Osteoblast (primary cell): ENCODE results near the gene MYORG. TPM values are rescaled to one million over a fixed set of nuclear protein-coding genes. Genes with fewer than 3 reads are reported as not detected.
A peak's percentile ranks its signal among the peaks of the same experiment; 100 is the strongest.

Experiments used
- DNase-seq: peaks from one replicate; pipeline ENCODE4 v3.0.0; 2011; ENCODE audit warnings: low spot score, mixed read lengths; ENCODE audit not compliant: insufficient read length; ENCODE audit errors: missing footprints
- H2AFZ ChIP-seq: 2 replicates; pipeline ENCODE4 v1.6.0; 2011; ENCODE audit warnings: mild to moderate bottlenecking, low read length
- H3K27ac ChIP-seq: 2 replicates; pipeline ENCODE4 v1.5.1; 2011; ENCODE audit warnings: mild to moderate bottlenecking, low read depth, low read length, moderate library complexity
- H3K27me3 ChIP-seq: 2 replicates; pipeline ENCODE4 v1.6.0; 2012; ENCODE audit warnings: mild to moderate bottlenecking, control low read depth, inconsistent platforms, low read length, moderate library complexity; ENCODE audit not compliant: insufficient read depth
- H3K36me3 ChIP-seq: 2 replicates; pipeline ENCODE4 v1.5.1; 2011; ENCODE audit warnings: mild to moderate bottlenecking, low read length, control low read depth, moderate library complexity; ENCODE audit not compliant: insufficient read depth
- H3K4me1 ChIP-seq: 2 replicates; pipeline ENCODE4 v1.5.1; 2011; ENCODE audit warnings: mild to moderate bottlenecking, low read length, control low read depth, moderate library complexity; ENCODE audit not compliant: insufficient read depth
- H3K4me2 ChIP-seq: 2 replicates; pipeline ENCODE4 v1.6.0; 2011; ENCODE audit warnings: mild to moderate bottlenecking, low read length; ENCODE audit not compliant: insufficient read depth
- H3K4me3 ChIP-seq: fragments of 200-600 bp; sonication (generic); 3 replicates; pipeline ENCODE4 v1.5.1; 2012; ENCODE audit warnings: mild to moderate bottlenecking, low read length, inconsistent platforms; ENCODE audit not compliant: insufficient read depth
- H3K79me2 ChIP-seq: 2 replicates; pipeline ENCODE4 v1.6.0; 2012; ENCODE audit warnings: mild to moderate bottlenecking, low read length, control low read depth, inconsistent platforms; ENCODE audit not compliant: insufficient read depth
- H3K9me3 ChIP-seq: 2 replicates; pipeline ENCODE4 v1.5.1; 2011; ENCODE audit warnings: low read depth, low read length, control low read depth
- H4K20me1 ChIP-seq: 2 replicates; pipeline ENCODE4 v1.6.0; 2012; ENCODE audit warnings: mild to moderate bottlenecking, low read length, control low read depth; ENCODE audit not compliant: insufficient read depth
- CTCF ChIP-seq: IDR thresholded peaks from 2 replicates; pipeline ENCODE4 v1.5.1; 2011; ENCODE audit warnings: mild to moderate bottlenecking, low read depth, low read length, moderate library complexity; ENCODE audit errors: extremely low read depth
- total RNA-seq: library from RNA; depleted of rRNA; stranded (reverse); fragments of >200 nt; gene quantifications from 2 replicates; pipeline ENCODE4 v1.2.3, GENCODE V29; 2012

MYORG gene
- total RNA-seq, 1 donor, result 0.36 TPM

- Histone ChIP-seq H2AFZ (no peak overlapping the region), H4K20me1 (peaks cover 22% of the 10 kb centered on the region), H3K27ac (no peak overlapping the region), H3K79me2 (peaks cover 66% of the 10 kb centered on the region), H3K4me3 (no peak overlapping the region), H3K4me2 (no peak overlapping the region), H3K27me3 (no peaks in the 10 kb centered on the region), H3K4me1 (peaks cover 15% of the 10 kb centered on the region), H3K9me3 (no peaks in the 10 kb centered on the region), H3K36me3 (no peaks in the 10 kb centered on the region)
- TF ChIP-seq CTCF, result no peak
- DNase-seq, result no peak
Measured at GRCh38 chr9:34331196-34331595, 45.5 kb downstream of the MYORG start.

- Histone ChIP-seq H3K4me2 (peak within 1 kb of the TSS; percentile 94), H3K4me3 (peak within 1 kb of the TSS; percentile 91), H3K79me2 (peaks cover 51% of the 10 kb centered on the region), H4K20me1 (peaks cover 15% of the 10 kb centered on the region), H3K4me1 (peaks cover 21% of the 10 kb centered on the region), H3K27me3 (no peaks in the 10 kb centered on the region), H3K36me3 (no peaks in the 10 kb centered on the region), H2AFZ (peak within 1 kb of the TSS; percentile 97), H3K9me3 (no peaks in the 10 kb centered on the region), H3K27ac (peak within 1 kb of the TSS; percentile 91)
- peak; percentile 94 for DNase-seq
- no peak for TF ChIP-seq CTCF
Measured at GRCh38 chr9:34328987-34329832, 47.5 kb downstream of the MYORG start, which contains the start of the genes KIF24 and NUDT2. KIF24 (minus strand) TSS chr9:34329268; CDS start chr9:34311346, 17,922 bp downstream. NUDT2 (plus strand) TSS chr9:34329569; CDS start chr9:34339040, 9,471 bp downstream.

- Histone ChIP-seq H3K4me2 (peak overlapping the region; percentile 94), H3K27me3 (no peaks in the 10 kb centered on the region), H2AFZ (peak overlapping the region; percentile 97), H3K4me1 (peaks cover 21% of the 10 kb centered on the region), H3K27ac (peak overlapping the region; percentile 89), H3K9me3 (no peaks in the 10 kb centered on the region), H4K20me1 (peaks cover 14% of the 10 kb centered on the region), H3K4me3 (peak overlapping the region; percentile 91), H3K79me2 (peaks cover 49% of the 10 kb centered on the region), H3K36me3 (no peaks in the 10 kb centered on the region)
- DNase-seq, result peak; percentile 29
- no peak for TF ChIP-seq CTCF
Measured at GRCh38 chr9:34328500-34328986, 48.2 kb downstream of the MYORG start.

GRCh38 chr9:34326690-34327089, 50.0 kb downstream of the MYORG start:
- DNase-seq, result no peak
- H3K79me2 ChIP-seq, result peaks cover 42% of the 10 kb centered on the region
- peaks cover 25% of the 10 kb centered on the region for H3K4me1 ChIP-seq
- no peaks in the 10 kb centered on the region for H3K27me3 ChIP-seq
- H3K36me3 ChIP-seq, result no peaks in the 10 kb centered on the region
- no peaks in the 10 kb centered on the region for H3K9me3 ChIP-seq
- no peak overlapping the region for H3K4me3 ChIP-seq
- no peak overlapping the region for H3K4me2 ChIP-seq
- H3K27ac ChIP-seq, result peak overlapping the region; percentile 63
- TF ChIP-seq CTCF, result no peak
- no peak overlapping the region for H2AFZ ChIP-seq
- H4K20me1 ChIP-seq, result no peaks in the 10 kb centered on the region
